Measurements from ENCODE around the gene ERBB2. TPM values are rescaled to one million over a fixed set of nuclear protein-coding genes. Genes with fewer than 3 reads are reported as not detected.

ERBB2 gene
- total RNA-seq, 2 donors from 2014 or later: 73.5 to 85.5 TPM

- Histone ChIP-seq H3K4me3 (no peak overlapping the region), H3K9me3 (no peaks in the 10 kb centered on the region), H3K4me1 (no peaks in the 10 kb centered on the region), H3K27ac (no peak overlapping the region), H3K27me3 (peaks cover 4% of the 10 kb centered on the region in 2 donors), H3K36me3 (no peaks in the 10 kb centered on the region)
- DNase-seq (ENCODE audit: low spot score): no peak
- TF ChIP-seq CTCF (IDR thresholded peaks at IDR 0.05): no peak
These were observed 76.4 kb downstream of the ERBB2 start for GRCh38 chr17:39776252-39776651.

- H3K4me1 ChIP-seq: no peaks in the 10 kb centered on the region
- no peak overlapping the region for H3K27ac ChIP-seq
- no peak overlapping the region for H3K4me3 ChIP-seq
- H3K9me3 ChIP-seq: no peaks in the 10 kb centered on the region
- DNase-seq (ENCODE audit: low spot score): no peak
- H3K27me3 ChIP-seq: peaks cover 4% of the 10 kb centered on the region in 2 donors
- TF ChIP-seq CTCF (IDR thresholded peaks at IDR 0.05): no peak
- H3K36me3 ChIP-seq: no peaks in the 10 kb centered on the region
These were observed 77.9 kb downstream of the ERBB2 start for GRCh38 chr17:39777534-39778365.

Small RNA genes within 50 kb of the gene (microRNA-seq; reads per million reads assigned to microRNA genes)
- gene MIR4728 (ENCODE audit: borderline number of aligned reads in 2 of 2, borderline replicate concordance in 1 of 2): 0.71 to 3.5 reads per million in 2 donors

Other genes with a start within 250 kb of the ERBB2 start
- 10 to 100 TPM; 15.9 to 19.0 TPM for gene MED1, start 248.8 kb upstream of the ERBB2 start, total RNA-seq
- gene CDK12, start 238.6 kb upstream of the ERBB2 start, total RNA-seq: 10 to 100 TPM; 15.9 to 18.9 TPM
- not detected for gene NEUROD2, start 92.1 kb upstream of the ERBB2 start, total RNA-seq
- gene PPP1R1B, start 73.1 kb upstream of the ERBB2 start, total RNA-seq: 1 to 10 TPM in 1 of 2 donors, not detected in 1; 6.7 TPM
- 10 to 100 TPM; 18.5 to 22.2 TPM for gene STARD3, start 62.9 kb upstream of the ERBB2 start, total RNA-seq
- 1,000 to 10,000 TPM; 3,380 to 5,284 TPM for gene TCAP, start 34.7 kb upstream of the ERBB2 start, total RNA-seq
- gene PNMT, start 31.6 kb upstream of the ERBB2 start, total RNA-seq: 10 to 100 TPM; 14.9 to 26.2 TPM
- 10 to 100 TPM; 14.0 to 21.6 TPM for gene PGAP3, start 12.0 kb upstream of the ERBB2 start, total RNA-seq
- gene MIEN1, start 30.5 kb downstream of the ERBB2 start, total RNA-seq: 10 to 100 TPM; 77.5 to 77.8 TPM
- gene GRB7, start 37.9 kb downstream of the ERBB2 start, total RNA-seq: 1 to 10 TPM; 3.4 to 5.8 TPM
- gene IKZF3, start 164.2 kb downstream of the ERBB2 start, total RNA-seq: under 1 TPM; 0.37 to 0.51 TPM
- not detected for gene ZPBP2, start 168.1 kb downstream of the ERBB2 start, total RNA-seq
- 1 to 10 TPM in 1 of 2 donors, under 1 TPM in 1; 0.44 to 1.2 TPM for gene GSDMB, start 218.6 kb downstream of the ERBB2 start, total RNA-seq
- 10 to 100 TPM; 31.5 to 41.5 TPM for gene ORMDL3, start 227.5 kb downstream of the ERBB2 start, total RNA-seq
- not detected for gene LRRC3C, start 227.7 kb downstream of the ERBB2 start, total RNA-seq

Measured in right atrium auricular region (tissue), 2 donors.